ENCODE results near the gene EEFSEC.
A peak's percentile ranks its signal among the peaks of the same experiment; 100 is the strongest.

Gene EEFSEC

DNA sequence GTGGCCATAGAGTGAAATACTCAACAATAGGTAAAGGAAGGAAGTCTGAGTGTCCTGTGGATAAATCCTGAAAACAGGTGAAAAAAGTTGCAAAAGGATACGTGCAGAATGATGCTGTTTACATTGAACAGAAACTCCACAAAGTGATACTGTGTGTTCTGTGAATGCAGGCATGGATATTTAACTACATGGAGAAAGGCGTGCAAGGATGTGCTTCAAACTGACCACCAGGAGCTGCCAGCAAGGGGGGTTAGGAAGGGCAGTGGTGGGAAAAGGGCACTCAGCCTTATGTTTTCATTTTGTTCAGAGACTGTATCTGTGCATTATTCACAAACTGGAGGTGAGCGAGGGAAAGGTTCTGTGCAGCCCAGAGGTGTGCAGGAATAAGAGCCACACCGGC, 266.0 kb downstream of the EEFSEC start:
- no peak for DNase-seq

DNA sequence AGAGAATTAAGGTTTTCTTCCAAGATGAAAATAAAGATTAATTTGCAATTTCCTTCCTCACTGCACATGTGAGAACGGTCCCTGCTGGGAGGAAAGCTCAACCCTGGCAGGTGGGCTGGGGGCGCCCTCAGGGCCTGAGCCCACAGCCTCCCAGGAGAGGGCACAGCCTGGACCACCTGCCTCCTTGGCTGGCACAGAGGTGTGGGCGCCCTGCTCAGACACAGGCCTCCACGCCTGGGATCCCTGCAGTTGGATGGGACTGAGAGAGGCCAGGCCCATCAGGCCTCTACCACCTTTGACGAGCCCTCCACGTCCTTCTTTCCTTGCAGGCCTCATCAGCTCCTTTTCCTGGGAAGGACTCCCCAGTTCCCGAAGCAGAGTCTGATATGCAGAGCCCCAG, 267.0 kb downstream of the EEFSEC start:
- DNase-seq, result no peak

DNA sequence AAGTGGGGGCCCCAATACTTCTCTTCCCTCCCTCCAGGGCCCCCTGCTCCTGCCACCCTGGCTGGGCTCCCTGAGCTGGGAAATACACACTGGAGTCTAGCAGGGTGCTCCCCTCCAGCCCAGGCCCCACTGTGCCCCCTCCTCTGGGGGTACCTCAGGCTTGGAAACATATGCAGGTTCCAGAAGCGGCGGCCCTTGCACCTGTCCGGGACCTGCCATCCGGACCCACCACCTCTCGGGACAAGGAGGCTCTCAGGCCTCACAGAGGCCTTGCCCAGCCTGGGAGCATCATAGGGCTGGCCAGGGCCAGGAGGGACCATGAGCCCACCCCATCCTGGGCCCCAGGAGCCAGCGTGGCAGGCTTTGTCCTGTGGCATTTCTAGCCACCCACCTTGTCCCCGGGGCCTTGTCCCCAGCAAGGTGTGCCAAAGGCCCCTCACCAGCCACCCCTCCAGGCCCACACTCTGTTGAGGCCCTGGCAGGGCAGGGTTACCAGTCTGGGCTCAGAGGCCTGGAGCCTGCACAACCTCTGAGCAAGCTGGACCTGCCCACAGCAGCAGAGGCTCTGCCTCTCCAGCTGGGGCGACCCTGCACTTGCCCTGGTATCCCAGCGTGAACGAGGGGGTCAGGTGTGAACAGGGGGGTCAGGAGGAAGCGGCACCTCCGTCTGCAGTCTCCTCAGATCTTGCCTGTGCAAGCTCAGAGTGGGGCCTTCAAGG, 267.6 kb downstream of the EEFSEC start:
- no peak for DNase-seq

DNA sequence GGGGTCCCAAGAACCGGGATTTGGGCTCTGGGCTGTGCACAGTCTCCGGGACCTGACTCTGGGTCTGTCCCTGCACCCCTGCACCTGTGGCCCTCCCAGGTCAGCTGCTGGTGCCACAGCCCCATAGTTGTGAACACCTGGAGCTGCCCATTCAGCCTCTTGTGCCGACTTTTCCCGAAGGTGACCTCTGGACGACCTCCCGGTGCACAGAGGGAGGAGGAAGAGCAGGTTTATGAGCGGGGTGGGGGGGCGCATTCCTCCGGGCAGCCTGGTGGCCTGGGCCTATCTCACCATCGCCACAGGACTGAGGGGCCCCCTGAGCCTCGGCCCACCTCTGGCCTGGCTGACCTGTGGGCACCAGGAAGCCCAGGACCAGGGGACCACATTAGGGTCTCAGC, 268.2 kb downstream of the EEFSEC start:
- DNase-seq, result no peak

DNA sequence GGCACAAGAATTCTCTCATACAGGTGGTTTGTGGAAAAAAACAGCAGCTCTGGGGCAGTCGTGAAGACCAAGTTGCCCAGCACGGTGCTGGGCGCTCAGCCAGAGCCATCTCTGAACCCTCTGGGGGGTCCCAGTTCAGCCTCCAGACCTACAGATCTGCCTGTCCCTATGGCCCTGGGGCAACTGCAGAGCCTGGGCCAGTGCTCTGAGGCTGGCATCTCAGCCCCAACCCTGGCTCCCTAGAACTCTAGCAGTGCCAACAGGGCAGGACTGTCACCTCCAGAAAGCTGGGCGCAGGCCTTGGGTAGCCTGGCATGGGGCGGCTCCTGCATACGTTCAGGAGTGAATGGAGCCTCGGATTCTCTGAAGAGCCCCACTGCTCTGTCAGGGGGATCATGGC, 268.7 kb downstream of the EEFSEC start:
- DNase-seq, result no peak

DNA sequence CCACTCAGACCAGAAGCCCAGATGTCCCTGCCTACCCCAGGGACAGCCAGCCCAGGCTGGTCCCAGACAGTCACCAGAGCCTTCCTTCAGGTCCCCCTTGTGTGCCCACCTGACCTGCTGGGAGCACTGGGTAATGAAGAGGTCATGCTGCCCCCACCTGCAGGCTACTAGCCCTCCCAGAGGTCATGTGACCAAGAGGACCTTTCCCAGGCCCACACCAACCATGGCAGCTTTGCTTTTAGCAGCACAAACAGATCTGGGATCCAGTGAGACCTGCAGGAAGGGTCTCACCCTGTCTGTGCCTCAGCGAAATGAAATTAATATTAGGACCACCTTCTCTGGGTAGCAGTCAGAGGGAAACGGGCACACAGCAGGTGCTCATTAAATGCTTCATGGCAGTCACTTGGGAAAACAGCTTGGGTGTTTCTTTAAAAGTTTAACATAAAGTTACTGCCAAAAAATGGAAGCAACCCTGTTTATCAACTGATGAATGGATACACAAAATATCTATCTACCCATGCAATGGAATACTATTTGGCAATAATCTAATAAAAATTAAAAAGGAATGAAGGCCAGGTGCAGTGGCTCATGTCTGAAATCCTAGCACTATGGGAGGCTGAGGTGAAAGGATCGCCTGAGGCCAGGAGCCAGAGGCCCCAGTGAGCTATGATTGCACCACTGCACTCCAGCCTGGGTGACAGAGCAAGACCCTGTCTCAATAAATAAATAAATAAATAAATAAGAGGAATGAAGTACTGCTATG, 269.7 kb downstream of the EEFSEC start:
- no peak for DNase-seq

DNA sequence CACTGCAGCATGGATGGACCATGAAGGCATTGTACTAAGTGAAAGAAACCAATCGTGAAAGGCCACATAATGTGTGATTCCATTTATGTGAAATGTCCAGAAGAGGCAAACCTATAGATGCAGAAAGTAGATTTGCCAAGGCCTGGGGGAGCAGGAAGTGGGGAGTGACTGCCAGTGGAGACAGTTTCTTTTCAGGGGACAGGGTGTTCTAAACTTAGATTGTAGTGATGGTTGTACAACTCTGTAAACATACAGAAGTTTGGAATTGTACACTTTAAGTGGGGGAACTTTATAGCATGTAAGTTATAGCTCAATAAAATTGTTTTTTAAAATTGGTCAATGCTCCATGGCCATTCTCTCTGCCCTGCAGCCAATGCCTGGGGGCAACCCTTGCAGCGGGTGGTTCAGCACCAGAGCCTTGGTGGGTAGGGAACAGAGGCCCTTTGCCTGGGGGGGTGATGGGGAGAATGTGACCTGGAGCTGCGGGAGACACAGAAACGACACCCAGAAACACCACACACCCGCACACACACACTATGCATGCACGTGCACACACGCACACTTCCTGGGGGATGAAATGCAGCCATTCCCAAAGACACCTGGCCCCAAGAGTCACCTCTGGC, 270.4 kb downstream of the EEFSEC start:
- no peak for DNase-seq

DNA sequence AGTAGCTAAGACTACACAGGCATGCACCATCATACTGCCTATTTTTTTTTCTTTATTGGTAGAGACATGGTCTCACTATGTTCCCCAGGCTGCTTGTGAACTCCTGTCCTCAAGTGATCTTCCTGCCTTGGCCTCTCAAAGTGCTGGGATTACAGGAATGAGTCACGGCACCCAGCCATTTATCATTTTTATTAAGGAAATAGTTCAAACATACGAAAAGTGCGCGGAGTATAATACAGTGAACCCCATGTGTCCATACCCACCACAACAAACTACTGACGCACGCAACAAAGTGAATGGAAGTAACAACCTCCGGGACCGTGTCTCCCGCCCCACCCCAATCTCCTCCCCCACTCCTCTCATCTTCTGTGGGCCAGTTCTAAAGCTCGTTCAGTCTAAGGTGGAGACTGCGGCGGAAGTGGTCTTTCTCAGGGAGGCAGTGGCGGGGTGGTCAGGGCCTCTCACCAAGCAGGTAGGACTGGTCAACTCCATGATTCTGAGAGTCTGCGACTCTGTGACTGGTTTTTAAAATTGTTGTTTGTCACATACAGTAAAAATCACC, 271.3 kb downstream of the EEFSEC start:
- no peak for DNase-seq

DNA sequence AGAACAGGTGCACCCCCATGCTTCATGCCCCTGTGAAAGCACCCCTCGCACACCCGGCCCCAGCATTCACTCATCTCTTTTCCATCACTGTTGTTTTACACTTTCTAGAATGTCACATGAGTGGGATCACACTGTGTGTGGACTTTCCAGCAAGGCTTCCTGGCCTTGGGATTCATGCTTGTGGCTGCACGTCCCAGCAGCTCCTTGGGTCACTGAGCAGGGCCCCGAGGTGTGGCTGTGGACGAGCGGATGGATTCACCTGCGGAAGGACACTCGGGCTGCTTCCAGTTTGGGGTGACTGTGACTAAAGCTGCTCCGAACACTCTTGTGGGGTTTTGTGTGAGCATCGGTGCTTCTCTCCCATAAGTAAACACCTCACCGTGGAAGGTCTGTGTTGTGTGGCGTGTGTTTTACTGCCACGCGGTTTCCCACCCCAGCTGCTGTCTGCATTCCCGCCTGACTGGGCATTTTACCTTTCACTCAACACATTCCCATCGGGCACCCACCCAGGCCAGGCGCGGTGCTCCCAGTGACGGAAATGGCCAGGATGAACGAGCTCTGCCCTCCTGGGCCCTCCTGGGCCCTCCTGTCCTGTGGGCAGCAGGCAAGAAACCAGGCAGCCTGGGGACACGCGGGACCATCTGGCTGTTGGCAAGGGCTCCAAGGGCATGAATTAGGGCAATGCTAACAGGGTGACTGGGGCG, 272.0 kb downstream of the EEFSEC start:
- no peak for DNase-seq

DNA sequence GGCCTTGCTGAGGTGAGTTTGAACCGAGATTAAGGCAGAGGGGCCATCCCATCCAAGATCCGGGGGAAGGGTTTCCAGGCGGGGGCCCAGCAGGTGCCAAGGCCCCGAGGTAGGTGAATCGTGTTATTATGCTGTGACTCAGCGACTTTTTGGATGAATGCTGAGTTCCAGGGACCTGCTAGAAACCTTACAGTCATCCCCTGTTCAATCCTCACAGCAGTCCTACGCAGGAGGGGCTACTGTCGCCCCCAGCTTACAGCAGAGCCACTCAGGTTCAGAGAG, 272.5 kb downstream of the EEFSEC start:
- no peak for DNase-seq

DNA sequence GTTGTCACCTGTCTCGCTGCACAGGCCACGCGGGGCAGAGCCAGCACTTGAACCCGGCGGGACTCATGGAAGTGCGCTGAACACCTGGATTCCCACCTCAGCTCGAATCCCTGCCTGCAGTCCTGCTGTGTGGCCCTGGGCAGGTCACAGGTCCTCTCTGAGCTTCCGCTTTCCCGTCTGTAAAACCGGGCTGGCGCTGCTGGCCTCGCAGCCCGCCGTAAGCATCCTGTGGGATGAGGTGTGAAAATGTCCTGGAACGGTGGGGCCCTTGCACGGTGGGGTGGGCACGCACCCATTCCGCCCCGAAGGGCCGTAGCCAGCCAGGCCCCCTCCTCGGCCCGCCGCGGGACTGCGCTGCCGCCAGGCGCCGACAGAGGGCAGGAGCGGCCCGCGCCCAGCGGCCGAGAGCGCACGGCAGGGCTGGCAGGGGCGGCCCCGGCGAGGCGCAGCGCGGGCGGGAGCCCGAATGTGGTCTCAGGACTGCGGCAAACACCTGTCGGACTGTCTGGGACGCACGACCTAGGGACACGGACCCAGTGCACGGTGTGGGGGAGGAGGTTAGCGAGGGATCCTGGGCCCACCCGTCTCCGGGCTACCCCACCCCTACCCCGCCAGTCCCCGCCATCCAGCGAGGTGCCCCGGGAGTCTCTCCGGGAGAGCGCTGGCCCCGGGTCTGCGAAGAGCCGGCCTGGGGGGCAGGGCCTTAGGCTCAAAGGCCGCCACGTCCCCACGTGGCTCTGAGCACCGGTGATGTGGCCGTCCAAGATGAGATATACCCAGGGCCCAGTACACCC, 273.0 kb downstream of the EEFSEC start:
- DNase-seq, result peak; percentile 43

DNA sequence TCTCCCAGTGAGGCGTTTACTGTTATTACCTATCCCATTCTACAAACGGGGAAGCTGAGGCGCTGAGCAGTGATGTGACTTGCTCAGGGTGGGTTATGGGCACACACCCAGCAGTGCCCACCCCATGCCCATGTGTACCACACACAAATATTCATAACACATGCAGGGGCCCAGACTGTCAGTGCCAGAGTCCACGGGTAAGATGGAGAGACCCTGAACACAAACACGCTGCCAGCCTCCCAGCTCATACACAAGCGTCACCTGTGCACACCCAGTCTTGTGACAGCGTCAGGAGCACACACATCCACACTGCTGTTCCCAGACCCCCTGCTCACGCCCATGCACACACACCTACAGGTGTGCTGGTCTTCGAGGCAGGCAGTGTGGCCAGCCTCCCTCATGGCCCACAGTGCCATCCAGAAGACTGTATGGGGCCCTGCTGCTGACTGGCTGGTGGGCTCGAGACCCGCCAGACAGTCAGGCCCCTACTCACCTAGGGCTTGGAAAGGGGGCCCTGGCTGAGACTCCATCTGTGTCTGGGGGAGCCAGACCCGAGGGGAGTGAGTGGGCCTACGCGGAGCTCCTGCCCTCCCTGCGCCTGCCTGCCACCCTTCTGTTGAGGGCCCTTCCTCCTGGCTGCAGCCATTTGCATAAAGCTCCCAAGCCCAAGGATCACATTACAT, 274.0 kb downstream of the EEFSEC start:
- DNase-seq, result no peak

DNA sequence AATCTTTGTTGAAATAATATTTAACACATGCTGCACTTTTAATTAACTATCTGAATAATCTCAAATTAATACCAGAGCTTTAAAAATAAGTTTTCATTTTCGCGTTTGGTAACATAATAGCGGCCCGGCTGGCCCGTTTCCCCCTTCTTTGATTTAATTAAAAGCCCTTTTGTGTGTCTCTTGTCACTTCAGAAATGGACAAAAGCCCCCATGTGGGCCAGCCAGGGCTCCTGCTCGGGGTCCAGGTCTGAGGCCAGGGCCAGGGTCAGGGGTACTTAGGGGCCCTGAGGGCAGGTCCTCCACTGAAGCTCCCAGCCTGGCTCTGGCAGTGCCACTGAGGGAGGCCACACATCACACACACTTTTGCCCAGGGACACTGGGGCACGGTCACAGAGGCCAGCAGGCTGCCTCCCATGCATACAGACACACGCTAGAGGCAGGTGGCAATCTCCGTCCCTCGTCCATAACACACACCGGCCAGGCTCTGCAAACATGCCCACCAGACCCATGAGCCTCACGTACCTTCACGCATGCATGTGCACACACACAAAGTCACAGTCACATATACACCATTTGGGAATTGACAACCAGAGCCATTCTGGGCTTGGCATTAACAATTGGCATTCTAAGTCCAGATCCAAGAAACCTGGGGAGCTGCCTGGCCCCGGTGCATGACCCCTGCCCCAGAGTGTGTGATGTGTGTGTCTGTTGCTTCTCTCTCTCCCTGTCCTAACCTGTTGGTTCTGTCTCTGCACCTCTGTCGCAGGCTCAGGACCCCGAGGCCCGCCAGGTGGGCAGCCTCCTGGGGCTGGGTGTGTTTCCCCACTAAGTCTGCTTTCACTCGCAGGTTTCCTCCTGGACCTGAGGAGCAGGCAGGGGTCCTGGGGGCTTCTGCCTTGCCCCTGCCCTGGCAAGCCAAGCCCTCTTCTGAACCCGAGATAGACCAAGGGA, 274.9 kb downstream of the EEFSEC start:
- no peak for DNase-seq

DNA sequence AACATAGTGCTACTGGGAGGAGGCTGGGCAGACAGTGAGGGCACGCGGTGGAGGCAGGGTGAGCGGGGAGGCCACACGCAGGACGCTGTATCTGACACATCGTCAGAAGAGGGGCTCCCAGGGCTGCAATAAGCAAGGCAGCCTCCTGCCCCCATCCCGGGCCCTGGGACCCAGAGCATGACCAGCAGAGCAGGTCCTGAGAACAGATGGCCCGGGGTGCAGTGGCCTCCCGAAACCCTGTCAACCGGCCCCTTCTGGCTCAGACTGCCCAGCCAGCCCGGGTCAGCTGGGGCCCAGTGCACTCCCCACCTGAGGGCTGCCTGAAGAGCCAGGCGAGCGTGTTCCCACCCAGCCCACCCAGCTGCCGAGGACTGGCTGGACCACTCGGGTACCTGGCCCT, 276.0 kb downstream of the EEFSEC start:
- DNase-seq, result no peak

DNA sequence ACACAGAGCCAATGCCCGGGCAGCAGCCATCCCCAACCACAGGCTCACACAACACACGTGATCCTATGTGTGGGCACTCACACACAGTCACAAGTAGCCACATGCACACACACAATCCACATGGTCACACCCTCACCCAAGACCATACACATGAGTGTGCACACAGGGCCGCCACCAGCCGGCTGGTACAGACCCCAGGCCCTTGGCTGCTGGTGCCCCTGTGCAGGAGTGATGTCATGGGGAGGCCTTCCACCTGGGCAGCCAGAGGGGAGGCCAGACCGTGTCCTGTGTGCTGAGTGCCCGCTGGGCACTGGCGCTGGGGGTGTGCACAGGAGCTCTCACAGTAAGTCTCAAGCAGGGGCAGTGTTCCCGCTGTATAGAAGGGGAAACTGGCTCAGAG, 276.5 kb downstream of the EEFSEC start:
- no peak for DNase-seq

DNA sequence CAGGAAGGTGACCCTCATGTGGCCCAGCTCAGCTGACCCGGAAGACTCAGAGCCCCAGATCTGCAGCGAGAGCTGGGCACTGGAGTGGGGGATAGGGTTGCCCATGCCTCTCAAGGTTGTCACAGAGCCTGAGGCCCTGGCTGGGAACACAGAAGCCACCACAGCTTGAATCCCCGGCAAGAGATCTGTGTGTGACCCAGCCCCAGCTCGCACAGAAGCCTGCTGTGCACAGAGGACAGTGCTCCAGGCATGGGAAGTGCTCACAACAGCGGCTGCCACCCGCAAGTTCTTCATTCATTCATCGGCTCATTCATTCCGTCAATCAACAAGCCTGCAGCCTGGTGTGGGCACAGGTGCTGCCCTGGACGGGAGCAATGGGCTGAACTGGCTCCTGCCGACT, 277.0 kb downstream of the EEFSEC start:
- DNase-seq, result no peak

DNA sequence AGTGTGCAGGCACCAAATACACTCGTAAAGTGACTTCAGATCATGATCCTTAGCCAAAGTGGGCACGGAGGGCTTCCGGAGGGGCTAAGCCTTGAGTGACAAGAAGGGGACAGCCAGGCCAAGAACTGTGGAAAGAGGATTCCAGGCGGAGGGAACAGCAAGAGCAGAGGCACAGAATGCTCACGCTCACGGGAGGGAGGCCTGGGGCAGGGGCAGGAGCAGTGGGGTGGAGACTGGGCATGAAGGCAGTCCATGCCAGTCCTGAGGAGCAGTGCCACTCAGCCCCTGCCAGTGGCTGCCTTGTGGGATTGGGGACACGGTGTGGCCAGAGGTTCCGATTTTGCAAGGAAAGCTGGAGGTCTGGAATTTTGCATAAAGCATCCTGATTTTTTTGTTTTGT, 277.4 kb downstream of the EEFSEC start:
- no peak for DNase-seq

DNA sequence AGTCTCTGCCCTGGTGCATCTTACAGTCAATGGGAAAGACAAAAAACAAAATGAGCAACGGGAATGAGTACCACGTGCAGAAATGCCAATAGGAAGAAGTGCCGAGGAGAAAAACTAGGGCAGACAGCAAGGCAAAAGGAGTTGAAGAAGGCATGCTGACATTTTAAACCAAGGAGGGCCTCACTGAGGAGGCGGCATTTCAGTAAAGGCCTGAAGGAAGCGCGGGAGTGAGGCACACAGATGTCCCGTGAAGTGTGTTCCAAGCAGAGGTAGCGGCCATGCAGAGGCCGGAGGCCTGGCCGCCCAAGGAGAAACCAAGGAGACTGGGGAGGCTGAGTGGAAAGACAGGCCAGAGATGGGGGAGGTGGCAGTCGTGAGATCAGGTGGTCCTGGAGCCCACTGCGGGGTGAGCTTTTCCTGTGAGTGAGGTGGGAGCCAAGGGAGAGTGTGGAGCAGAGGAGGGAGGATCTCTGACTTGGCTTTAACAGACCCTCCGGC, 278.6 kb downstream of the EEFSEC start:
- no peak for DNase-seq

DNA sequence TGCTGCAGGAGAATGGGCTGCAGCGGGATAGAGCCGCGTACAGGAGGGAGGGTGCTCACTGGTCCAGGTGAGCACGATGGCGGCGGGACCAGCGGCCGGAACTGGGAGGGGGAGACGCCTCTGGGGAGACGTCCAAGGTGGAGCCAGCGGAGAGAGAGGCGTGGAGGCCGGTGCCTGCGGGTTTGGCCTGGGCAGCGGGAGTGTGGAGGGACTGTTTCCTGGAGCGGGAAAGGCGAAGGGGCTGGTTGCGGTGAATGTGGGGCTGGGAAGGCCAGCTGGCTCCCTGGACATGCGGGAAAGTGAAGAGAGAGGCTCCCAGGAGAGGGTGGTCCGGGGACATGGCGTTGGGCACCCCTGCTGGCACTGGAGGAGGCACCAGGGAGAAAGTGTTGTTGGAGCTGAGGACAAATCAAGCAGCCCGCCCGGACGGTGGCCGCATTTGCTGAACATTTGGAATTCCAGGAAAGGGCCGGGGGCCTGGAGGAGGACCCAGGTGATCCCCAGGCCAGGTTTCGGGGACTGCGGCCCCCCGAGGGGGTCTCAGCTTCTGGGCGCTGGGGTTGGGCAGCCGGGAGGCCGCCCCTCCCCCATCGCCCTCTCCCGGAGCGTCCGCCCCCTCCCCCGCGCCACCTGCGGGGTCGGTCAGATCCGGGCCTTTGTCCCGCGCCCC, 279.2 kb downstream of the EEFSEC start:
- DNase-seq, result no peak

Measured in stimulated activated CD4-positive, alpha-beta T cell treated with anti-CD3 and anti-CD28 coated beads, Interleukin-1b, Interleukin-23, amount 100 ng/mL, for 48 hours (primary cell).